ENCODE results near the gene HMBS.

GRCh38 chr11:119114351-119114750 is 29.7 kb downstream of the HMBS start:
- TF ChIP-seq POLR2AphosphoS5 (IDR thresholded peaks at IDR 0.05; ENCODE audit: borderline replicate concordance, low read depth, low read length): no peak
- TF ChIP-seq EZH2 (IDR thresholded peaks at IDR 0.05): no peak
- TF ChIP-seq FOXP2 (optimal IDR thresholded peaks at IDR 0.05; ENCODE audit: control extremely low read depth, extremely low read length, insufficient read depth): no peak
